Measurements from ENCODE around the gene SPNS3.

- no peak for TF ChIP-seq POLR2A (IDR thresholded peaks at IDR 0.05)
- TF ChIP-seq, protein P1, sequence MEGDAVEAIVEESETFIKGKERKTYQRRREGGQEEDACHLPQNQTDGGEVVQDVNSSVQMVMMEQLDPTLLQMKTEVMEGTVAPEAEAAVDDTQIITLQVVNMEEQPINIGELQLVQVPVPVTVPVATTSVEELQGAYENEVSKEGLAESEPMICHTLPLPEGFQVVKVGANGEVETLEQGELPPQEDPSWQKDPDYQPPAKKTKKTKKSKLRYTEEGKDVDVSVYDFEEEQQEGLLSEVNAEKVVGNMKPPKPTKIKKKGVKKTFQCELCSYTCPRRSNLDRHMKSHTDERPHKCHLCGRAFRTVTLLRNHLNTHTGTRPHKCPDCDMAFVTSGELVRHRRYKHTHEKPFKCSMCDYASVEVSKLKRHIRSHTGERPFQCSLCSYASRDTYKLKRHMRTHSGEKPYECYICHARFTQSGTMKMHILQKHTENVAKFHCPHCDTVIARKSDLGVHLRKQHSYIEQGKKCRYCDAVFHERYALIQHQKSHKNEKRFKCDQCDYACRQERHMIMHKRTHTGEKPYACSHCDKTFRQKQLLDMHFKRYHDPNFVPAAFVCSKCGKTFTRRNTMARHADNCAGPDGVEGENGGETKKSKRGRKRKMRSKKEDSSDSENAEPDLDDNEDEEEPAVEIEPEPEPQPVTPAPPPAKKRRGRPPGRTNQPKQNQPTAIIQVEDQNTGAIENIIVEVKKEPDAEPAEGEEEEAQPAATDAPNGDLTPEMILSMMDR (IDR thresholded peaks at IDR 0.05) = no peak
Measured at GRCh38 chr17:4534515-4534914, 100.8 kb downstream of the SPNS3 start.

Measured in lower leg skin (tissue), 3 donors.